COLO668 (cell line): ENCODE results near the gene PACS1.

Source experiments
- DNase-seq: peaks from one replicate; lab custom pipeline; 2025; ENCODE audit not compliant: unreplicated experiment; lab: John Stamatoyannopoulos, UW

Gene PACS1

GRCh38 chr11:66284526-66285078 is 214.5 kb downstream of the PACS1 start:
- no peak for DNase-seq

GRCh38 chr11:66285250-66285947 is 215.3 kb downstream of the PACS1 start:
- DNase-seq: no peak

DNA sequence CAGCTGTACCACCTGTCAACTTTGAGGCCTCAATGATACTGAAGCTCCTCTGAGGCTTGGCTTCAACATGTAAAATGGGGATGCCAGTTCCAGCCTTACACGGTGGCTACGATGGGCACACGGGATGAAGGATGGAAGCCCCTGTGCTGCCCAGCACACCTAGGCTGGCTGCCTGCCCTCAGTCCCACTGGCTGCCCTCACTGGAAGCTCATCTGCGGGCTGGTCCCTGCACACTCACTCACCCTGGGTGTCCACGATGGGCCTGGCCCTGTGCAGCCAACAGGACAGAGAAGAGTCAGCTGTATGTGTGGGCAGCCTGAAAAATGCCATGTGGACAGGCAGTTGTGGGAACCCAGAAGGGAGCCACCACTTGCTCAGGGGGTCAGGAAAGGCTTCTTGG is 216.6 kb downstream of the PACS1 start:
- no peak for DNase-seq

DNA sequence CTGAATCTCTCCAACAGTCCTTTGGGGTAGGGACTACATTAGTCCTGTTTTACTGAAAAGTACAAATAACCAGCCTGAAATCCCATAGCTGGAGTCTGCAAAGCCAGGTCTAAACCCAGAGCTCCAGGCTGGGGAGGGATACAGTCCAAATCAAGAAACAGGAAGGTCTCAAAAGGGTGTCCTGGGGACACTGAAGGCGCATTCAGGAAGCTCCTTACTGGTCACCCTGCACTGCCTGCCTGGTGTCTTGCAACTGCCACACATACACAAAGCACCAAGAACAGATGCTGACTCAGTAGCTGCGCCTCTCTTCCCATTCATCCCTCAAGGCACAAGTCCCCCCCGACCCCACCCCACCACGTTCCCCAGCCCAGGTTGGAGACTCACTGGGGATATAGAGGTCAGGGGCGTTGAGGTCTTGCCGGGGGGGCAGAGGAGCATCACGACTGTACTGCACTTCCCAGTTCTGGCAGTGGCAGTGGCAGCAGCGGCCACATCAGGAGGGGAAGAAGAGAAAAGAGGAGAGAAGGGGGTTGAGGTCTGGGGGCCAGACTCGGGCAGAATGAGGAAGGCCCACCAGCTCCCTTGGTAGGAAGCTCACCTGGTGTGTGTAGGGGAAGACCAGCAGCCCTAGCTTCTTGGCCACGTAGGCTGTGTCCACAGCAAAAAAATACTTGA is 217.3 kb downstream of the PACS1 start:
- no peak for DNase-seq

GRCh38 chr11:66287889-66288670 is 218.0 kb downstream of the PACS1 start:
- DNase-seq: no peak

DNA sequence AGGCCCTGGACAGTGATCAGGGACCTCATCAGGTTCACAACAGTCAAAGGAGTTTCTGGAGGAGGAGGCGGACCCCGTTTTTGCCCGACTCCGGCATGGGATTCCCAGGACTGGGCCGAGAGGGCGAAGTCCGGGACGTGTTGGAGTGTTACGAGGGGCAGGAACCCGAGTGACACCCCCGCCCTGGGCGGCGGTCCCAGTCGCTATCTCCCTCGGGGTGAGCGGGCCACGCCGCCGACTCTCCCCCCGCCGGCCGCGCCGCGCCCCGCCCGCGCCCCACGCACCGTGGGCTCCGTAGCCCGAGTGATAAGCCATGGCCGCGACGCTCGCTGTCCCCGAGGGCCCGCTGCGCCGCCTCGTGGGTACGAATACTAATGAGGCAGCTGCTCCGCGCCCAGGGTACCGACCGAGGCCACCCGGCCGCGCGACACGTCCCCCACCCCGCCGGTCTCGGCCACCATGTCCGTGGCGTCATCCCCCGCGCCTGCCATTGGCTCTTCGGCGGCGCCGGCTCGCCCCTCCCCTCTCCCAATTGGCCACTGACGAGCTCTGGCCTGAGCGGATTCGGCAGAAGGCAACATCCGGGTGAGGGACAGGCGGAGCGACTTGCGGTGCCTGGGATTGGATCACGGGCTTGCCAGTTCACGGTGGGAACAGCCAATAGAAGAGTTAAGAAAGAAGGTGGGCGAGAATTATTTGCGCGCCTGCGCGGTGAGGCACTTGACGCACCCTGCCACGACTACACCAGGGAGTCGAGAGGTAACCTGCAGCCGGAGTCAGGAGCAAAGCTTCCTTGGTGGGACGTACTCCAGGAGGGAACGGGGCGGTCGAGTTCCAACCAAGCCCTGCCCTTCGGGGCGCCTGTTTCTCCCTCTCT is 218.8 kb downstream of the PACS1 start, which contains the start of gene YIF1A:
Gene YIF1A, minus strand, starts transcription at position 473 of the 877 bp plus-strand sequence. Its CDS starts 158 bp downstream, at position 315.
- peak; percentile 98 for DNase-seq

GRCh38 chr11:66289548-66290329 is 219.7 kb downstream of the PACS1 start:
- DNase-seq: peak; percentile 75

- no peak for DNase-seq
Observed at GRCh38 chr11:66290330-66290621, 220.2 kb downstream of the PACS1 start.

DNA sequence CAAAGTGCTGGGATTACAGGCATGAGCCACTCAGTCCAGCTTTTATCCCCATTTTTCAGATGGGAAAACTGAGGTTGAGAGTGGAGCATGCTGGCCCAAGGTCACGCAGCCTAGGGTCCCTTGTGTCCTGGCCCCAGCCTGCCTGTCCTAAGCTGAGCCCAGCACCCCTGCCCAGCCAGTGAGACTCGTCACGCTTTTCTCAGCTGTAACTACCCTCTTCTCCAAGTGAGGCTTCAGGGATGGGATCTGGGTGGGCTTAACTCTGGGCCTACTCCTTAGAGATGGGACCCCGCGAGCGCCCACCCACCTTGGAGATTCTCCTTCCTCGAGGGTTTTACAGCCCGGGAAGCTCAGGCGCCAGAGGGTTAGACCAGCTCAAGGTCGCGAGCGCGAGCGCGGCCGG is 221.2 kb downstream of the PACS1 start:
- no peak for DNase-seq

DNA sequence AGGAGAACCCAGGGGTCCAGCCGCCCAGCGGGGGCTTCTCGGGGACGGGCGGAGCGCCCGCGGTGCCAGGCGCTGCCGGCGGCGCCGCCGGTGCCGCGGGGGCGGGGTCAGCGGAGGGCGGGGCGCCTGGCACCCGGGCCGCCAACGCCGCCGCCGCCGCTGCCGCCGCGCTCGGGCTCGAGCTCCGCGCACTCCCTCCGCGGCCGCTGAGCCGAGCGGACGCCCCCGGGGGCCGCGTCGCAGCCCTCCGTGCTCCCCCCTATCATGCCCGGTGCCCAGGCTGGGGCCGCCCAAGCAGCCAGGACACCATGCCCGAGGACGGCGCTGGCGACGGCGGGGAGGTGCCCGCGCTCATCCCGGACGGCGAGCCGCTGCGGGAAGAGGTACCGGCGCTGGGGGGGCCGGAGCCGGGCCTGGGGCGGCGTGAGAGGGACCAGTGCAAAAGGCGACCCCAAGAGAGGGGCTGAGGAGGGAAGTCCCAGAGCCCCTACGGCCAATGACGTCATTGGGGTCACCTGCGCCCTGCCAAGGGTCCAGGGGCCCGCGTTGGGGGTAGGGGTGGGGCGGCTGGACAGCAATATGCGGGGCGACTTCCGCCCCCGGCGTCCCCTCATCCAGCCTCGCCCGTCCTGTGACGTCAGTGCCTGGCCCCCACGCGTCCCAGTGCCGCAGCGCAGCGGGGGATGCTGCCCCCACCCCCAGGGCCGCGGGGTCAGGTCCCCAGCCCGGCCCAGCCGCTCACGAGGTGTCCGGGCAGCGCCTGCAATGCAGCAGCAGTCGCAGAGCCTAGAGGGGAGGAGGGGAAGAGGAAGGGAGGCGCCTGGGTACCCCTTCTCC is 221.9 kb downstream of the PACS1 start, which contains the start of gene TMEM151A:
Gene TMEM151A, plus strand, starts transcription at position 189 of the 837 bp plus-strand sequence. Its CDS starts 120 bp downstream, at position 309.
- peak; percentile 62 for DNase-seq

GRCh38 chr11:66292543-66293332 is 222.7 kb downstream of the PACS1 start:
- no peak for DNase-seq

DNA sequence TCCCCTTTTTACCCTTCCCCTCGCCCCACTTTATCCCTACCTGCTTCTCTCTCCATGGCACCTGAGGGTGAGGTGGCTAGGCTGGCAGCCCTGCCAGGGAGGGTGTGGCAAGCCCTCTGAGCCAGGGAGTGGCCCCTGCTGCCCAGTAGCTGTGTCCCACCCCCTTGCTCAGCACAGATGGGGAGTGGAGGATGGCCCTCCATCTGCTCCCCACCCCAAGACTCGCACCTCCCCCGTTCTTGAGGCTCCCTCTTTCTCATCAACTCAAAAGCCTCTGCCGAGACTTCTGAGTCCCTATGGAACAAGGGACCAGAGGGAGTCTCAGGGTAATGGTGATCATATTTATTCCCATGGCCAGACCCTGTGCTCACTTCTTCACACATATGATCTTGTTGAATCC is 223.3 kb downstream of the PACS1 start:
- DNase-seq: no peak

GRCh38 chr11:66293777-66294625 is 223.9 kb downstream of the PACS1 start:
- no peak for DNase-seq
